GM18511 (cell line): ENCODE measurements around the gene ZNF256.

Experiments used
- ATAC-seq: cut with Tn5 transposase; IDR thresholded peaks from one replicate; pipeline ENCODE4 v1.9.1; 2021; ENCODE audit warnings: mild to moderate bottlenecking, moderate library complexity; ENCODE audit not compliant: unreplicated experiment

The ZNF256 gene

GRCh38 chr19:57900311-57900710 is 47.2 kb downstream of the ZNF256 start:
- no peak for ATAC-seq
